Embryonic facial prominence (tissue), 1 donor: Measurements from ENCODE around the gene HESX1.

Source experiments
- DNase-seq: peaks from one replicate; pipeline ENCODE4 v3.0.0-alpha.2; 2016; ENCODE audit errors: extremely low spot score

Gene HESX1

GRCh38 chr3:57199895-57200297 lies at the start of gene HESX1:
Gene HESX1, minus strand, starts transcription at chr3:57199978. Its CDS starts 60 bp downstream, at chr3:57199918.
- DNase-seq = no peak

- DNase-seq = no peak
Observed at GRCh38 chr3:57244946-57245345, 45.2 kb upstream of the HESX1 start.

- no peak for DNase-seq
Observed at GRCh38 chr3:57234613-57235575, 35.1 kb upstream of the HESX1 start.

GRCh38 chr3:57233799-57234198 lies 34.0 kb upstream of the HESX1 start:
- no peak for DNase-seq

GRCh38 chr3:57230006-57230405 lies 30.2 kb upstream of the HESX1 start:
- no peak for DNase-seq

GRCh38 chr3:57227930-57228751 lies 28.4 kb upstream of the HESX1 start:
- peak; percentile 43 for DNase-seq

- peak; percentile 73 for DNase-seq
Observed at GRCh38 chr3:57227204-57227929, 27.6 kb upstream of the HESX1 start, which contains the start of gene APPL1. Gene APPL1, plus strand, starts transcription at chr3:57227729. Its CDS starts 155 bp downstream, at chr3:57227884.

- DNase-seq = no peak
Observed at GRCh38 chr3:57226176-57226575, 26.4 kb upstream of the HESX1 start.

GRCh38 chr3:57224856-57225255 lies 25.1 kb upstream of the HESX1 start:
- no peak for DNase-seq

GRCh38 chr3:57221883-57222282 lies 22.1 kb upstream of the HESX1 start:
- DNase-seq = peak; percentile 50

GRCh38 chr3:57206423-57206822 lies 6.6 kb upstream of the HESX1 start:
- DNase-seq = no peak

GRCh38 chr3:57194641-57195040 lies 5.1 kb downstream of the HESX1 start:
- no peak for DNase-seq

GRCh38 chr3:57192028-57192427 lies 7.8 kb downstream of the HESX1 start:
- no peak for DNase-seq

GRCh38 chr3:57184526-57184925 lies 15.3 kb downstream of the HESX1 start:
- no peak for DNase-seq

- no peak for DNase-seq
Observed at GRCh38 chr3:57179580-57180410, 20.0 kb downstream of the HESX1 start.

- DNase-seq = no peak
Observed at GRCh38 chr3:57176045-57176444, 23.7 kb downstream of the HESX1 start.

- DNase-seq = no peak
Observed at GRCh38 chr3:57173687-57174086, 26.1 kb downstream of the HESX1 start.

GRCh38 chr3:57170946-57171345 lies 28.8 kb downstream of the HESX1 start:
- DNase-seq = no peak

GRCh38 chr3:57169872-57170623 lies 29.7 kb downstream of the HESX1 start:
- peak; percentile 68 for DNase-seq

GRCh38 chr3:57169108-57169507 lies 30.7 kb downstream of the HESX1 start:
- DNase-seq = no peak
